ENCODE measurements around the gene SRSF3. TPM values are rescaled to one million over a fixed set of nuclear protein-coding genes. Genes with fewer than 3 reads are reported as not detected.

Gene SRSF3
- total and polyA plus RNA-seq, 9 of the 15 experiments (the other 6 are each of a cell fraction or from before 2014, with no cell fraction given), result 337 to 1,200 (median 518) TPM

GRCh38 chr6:36546920-36547645, 47.1 kb upstream of the SRSF3 start, which contains the start of gene STK38 (continued):
- TF ChIP-seq ERF (CRISPR knock-in tag; IDR thresholded peaks at IDR 0.05) (no peak), MAFG (tag; conservative IDR thresholded peaks at IDR 0.05) (no peak), PHF21A (IDR thresholded peaks at IDR 0.05; ENCODE audit: borderline replicate concordance, low read depth) (no peak; the same call in 1 of the 2 replicates), GTF2B (IDR thresholded peaks at IDR 0.05; ENCODE audit: extremely low read depth, insufficient read length) (no peak), BACH1 (tag; IDR thresholded peaks at IDR 0.05) (no peak), HIVEP1 (CRISPR knock-in tag; IDR thresholded peaks at IDR 0.05) (no peak), ZNF445 (CRISPR knock-in tag; IDR thresholded peaks at IDR 0.05; ENCODE audit: low read depth) (no peak), PML (IDR thresholded peaks at IDR 0.05; ENCODE audit: low read length) (no peak; the same call in 1 of the 2 replicates), SNRNP70 (optimal IDR thresholded peaks at IDR 0.05; ENCODE audit: low read depth, low read length) (no peak), MBD2 (IDR thresholded peaks at IDR 0.05; ENCODE audit: borderline replicate concordance, low read depth) (peak; percentile 59; the same call in 1 of the 2 replicates), NONO (IDR thresholded peaks at IDR 0.05; ENCODE audit: low read depth in 2 of 2, low read length in 1 of 2) (no peak), SRSF1 (IDR thresholded peaks at IDR 0.05; ENCODE audit: low read depth, low read length) (no peak), XRCC3 (IDR thresholded peaks at IDR 0.05) (no peak), CCAR2 (IDR thresholded peaks at IDR 0.05; ENCODE audit: low read depth, low read length) (no peak), ARNT (IDR thresholded peaks at IDR 0.05) (peak in 1 of 2 experiments; percentile 14; a peak in 1 of 4 replicates), NBN (IDR thresholded peaks at IDR 0.05; ENCODE audit: low read depth) (peak; percentile 74), ZFP91 (CRISPR knock-in tag; IDR thresholded peaks at IDR 0.05) (no peak), DPF2 (IDR thresholded peaks at IDR 0.05) (peak; percentile 44; the same call in 1 of the 2 replicates), CHD4 (IDR thresholded peaks at IDR 0.05; ENCODE audit: insufficient read depth, insufficient replicate concordance, low read depth, low read length, poor library complexity, severe bottlenecking) (no peak), BCLAF1 (IDR thresholded peaks at IDR 0.05; ENCODE audit: borderline replicate concordance in 1 of 2, control insufficient read depth in 1 of 2, low read depth in 2 of 2, low read length in 1 of 2) (no peak), ZNF121 (CRISPR knock-in tag; conservative IDR thresholded peaks at IDR 0.05) (peak; percentile 46; the same call in 1 of the 2 replicates), SIX5 (IDR thresholded peaks at IDR 0.05; ENCODE audit: borderline replicate concordance in 1 of 2, insufficient read depth in 1 of 2, low read depth in 1 of 2, low read length in 2 of 2) (no peak), GTF2A2 (tag; IDR thresholded peaks at IDR 0.05) (no peak)
